NCI-H1417 treated with DMSO at 0.1 percent for 48 hours (cell line): ENCODE data around the gene SH3BGRL2.
"Not testable (repeated sequence)": the region's sequence is repeated elsewhere in the genome, so short reads cannot be mapped to it uniquely, and the experiment has no call there.

Experiments used
- DNase-seq: peaks from one replicate; lab custom pipeline; 2025; lab: John Stamatoyannopoulos, UW

The SH3BGRL2 gene

GRCh38 chr6:79649016-79649415, 17.9 kb downstream of the SH3BGRL2 start:
- no peak for DNase-seq

- DNase-seq, result no peak
Measured at GRCh38 chr6:79650950-79651349, 19.8 kb downstream of the SH3BGRL2 start.

GRCh38 chr6:79656134-79656533, 25.0 kb downstream of the SH3BGRL2 start:
- no peak for DNase-seq

- no peak for DNase-seq
Measured at GRCh38 chr6:79657238-79657637, 26.1 kb downstream of the SH3BGRL2 start.

GRCh38 chr6:79663655-79664054, 32.5 kb downstream of the SH3BGRL2 start:
- DNase-seq, result not testable (repeated sequence)

GRCh38 chr6:79665725-79666551, 34.8 kb downstream of the SH3BGRL2 start:
- DNase-seq, result no peak

- no peak for DNase-seq
Measured at GRCh38 chr6:79666634-79667033, 35.5 kb downstream of the SH3BGRL2 start.

- no peak for DNase-seq
Measured at GRCh38 chr6:79668381-79668780, 37.3 kb downstream of the SH3BGRL2 start.

GRCh38 chr6:79669766-79670165, 38.6 kb downstream of the SH3BGRL2 start:
- DNase-seq, result no peak

- no peak for DNase-seq
Measured at GRCh38 chr6:79670789-79671188, 39.7 kb downstream of the SH3BGRL2 start.

- no peak for DNase-seq
Measured at GRCh38 chr6:79671600-79672266, 40.6 kb downstream of the SH3BGRL2 start.

- DNase-seq, result no peak
Measured at GRCh38 chr6:79672631-79673111, 41.5 kb downstream of the SH3BGRL2 start.

GRCh38 chr6:79673947-79674346, 42.8 kb downstream of the SH3BGRL2 start:
- DNase-seq, result no peak

- DNase-seq, result no peak
Measured at GRCh38 chr6:79676785-79677736, 45.9 kb downstream of the SH3BGRL2 start.

- DNase-seq, result not testable (repeated sequence)
Measured at GRCh38 chr6:79682682-79683081, 51.6 kb downstream of the SH3BGRL2 start.

GRCh38 chr6:79684876-79685275, 53.7 kb downstream of the SH3BGRL2 start:
- DNase-seq, result no peak

- no peak for DNase-seq
Measured at GRCh38 chr6:79686707-79687309, 55.7 kb downstream of the SH3BGRL2 start.

GRCh38 chr6:79687759-79688158, 56.6 kb downstream of the SH3BGRL2 start:
- DNase-seq, result no peak

- DNase-seq, result no peak
Measured at GRCh38 chr6:79694156-79694555, 63.0 kb downstream of the SH3BGRL2 start.

GRCh38 chr6:79694623-79695343, 63.7 kb downstream of the SH3BGRL2 start:
- no peak for DNase-seq

- no peak for DNase-seq
Measured at GRCh38 chr6:79697430-79697829, 66.3 kb downstream of the SH3BGRL2 start.
